Right lobe of liver (tissue), 6 donors: ENCODE results near the gene MT1M. TPM values are rescaled to one million over a fixed set of nuclear protein-coding genes. Genes with fewer than 3 reads are reported as not detected.
A peak's percentile ranks its signal among the peaks of the same experiment; 100 is the strongest.
"Not testable (repeated sequence)": the region's sequence is repeated elsewhere in the genome, so short reads cannot be mapped to it uniquely, and the experiment has no call there.

ENCODE experiments used
- ATAC-seq, 4 donors: fragments of 200-7000 bp; cut with Tn5 transposase; one replicate each; pipeline ENCODE4 v1.9.1; 2020; ENCODE audit warnings: mild to moderate bottlenecking in 4 of 4, moderate library complexity in 4 of 4
- DNase-seq, 3 donors: peaks; one replicate each; pipeline ENCODE4 v3.0.0-alpha.2; 2020
- H3K27ac ChIP-seq, 3 donors: fragments of 200-600 bp; one replicate each; pipeline ENCODE4 v1.8.0; 2022
- H3K27me3 ChIP-seq, 2 donors: fragments of 200-600 bp; one replicate each; pipeline ENCODE4 v1.8.0; 2022
- H3K36me3 ChIP-seq, 4 donors: fragments of 200-600 bp; sonication (generic) in 1 of 4; one replicate each; pipeline versions ENCODE4 v1.5.1 to v1.8.0; 2017 to 2022; ENCODE audit warnings: control low read depth in 1 of 4
- H3K4me1 ChIP-seq, 4 donors: fragments of 200-600 bp; sonication (generic) in 1 of 4; one replicate each; pipeline versions ENCODE4 v1.5.1 to v1.8.0; 2017 to 2022; ENCODE audit warnings: control low read depth in 1 of 4
- H3K4me3 ChIP-seq, 3 donors: fragments of 200-600 bp; one replicate each; pipeline ENCODE4 v1.8.0; 2022
- H3K9me3 ChIP-seq, 4 donors: fragments of 200-600 bp; sonication (generic) in 1 of 4; one replicate each; pipeline versions ENCODE4 v1.5.1 to v1.8.0; 2017 to 2022; ENCODE audit warnings: control low read depth in 1 of 4
- CTCF ChIP-seq, 4 donors: fragments of 200-600 bp in 3 of 4; fragments of 450-650 bp in 1 of 4; IDR thresholded peaks; one replicate each; pipeline versions ENCODE4 v1.5.1 to v1.8.0; 2016 to 2022; ENCODE audit warnings: antibody characterized with exemption in 4 of 4, mild to moderate bottlenecking in 2 of 4
- POLR2A ChIP-seq: fragments of 450-650 bp; IDR thresholded peaks from one replicate; pipeline ENCODE4 v1.6.1; 2017; ENCODE audit warnings: antibody characterized with exemption, mild to moderate bottlenecking
- WGBS: methylation state at CpG from one replicate; pipeline ENCODE4 v1.1.6; 2018; ENCODE audit warnings: low coverage, low lambda C conversion rate; ENCODE audit not compliant: insufficient coverage; ENCODE audit errors: missing lambda C conversion rate; 5-methylcytosine and 5-hydroxymethylcytosine counted together
- intact Hi-C, 2 donors: fragments of 100-400 bp; cut with DNase I; formaldehyde crosslinking; loops; one replicate each; pipeline versions ENCODE4 v1.11.2 to v1.14.1; 2022
- total RNA-seq, 6 experiments: library from RNA; depleted of rRNA in 2 of 6; stranded (reverse); fragments of >200 nt in 2 of 6; fragmentation: NEBNext Ultra II Directional in 3 of 6; extraction: Animal tissue kit (Norgen Biotek cat#: 25700) in 3 of 6; gene quantifications; one replicate each; pipeline versions ENCODE4 v1.1.0 to v1.2.4, GENCODE V29; 2016 to 2023
- donor health status: DM: no; HTN: yes; CAD: no.
- donor health status: DM: no; HTN: no; CAD: no.
- donor health status: DM: no; HTN: no; CAD: no.
- donor health status: DM: no; HTN: yes; CAD: no.
- donor health status: DM: no; HTN: yes; CAD: no.

MT1M gene
- total RNA-seq, 6 experiments from 2014 or later, result 8.6 to 569 (median 84.5) TPM

- DNase-seq (no peak), ATAC-seq (no peak)
- no peaks in the 10 kb centered on the region for H3K9me3 ChIP-seq
- no peak for TF ChIP-seq CTCF (IDR thresholded peaks at IDR 0.05)
- TF ChIP-seq POLR2A, result no peak
- H3K27ac ChIP-seq, result peak overlapping the region in 2 of 3 donors; percentile 74 to 88
- peak overlapping the region; percentile 36 to 61 (median 51) for H3K4me3 ChIP-seq
- H3K4me1 ChIP-seq, result peaks cover 0 to 21% (median 9%) of the 10 kb centered on the region in 4 donors
- intact Hi-C loops, result no loop called here
- no peaks in the 10 kb centered on the region for H3K36me3 ChIP-seq
- no peaks in the 10 kb centered on the region for H3K27me3 ChIP-seq
- 80% methylated on average over 4 of the region's 6 CpGs for WGBS
These were observed 14.3 kb upstream of the MT1M start for GRCh38 chr16:56618138-56618537.

DNA sequence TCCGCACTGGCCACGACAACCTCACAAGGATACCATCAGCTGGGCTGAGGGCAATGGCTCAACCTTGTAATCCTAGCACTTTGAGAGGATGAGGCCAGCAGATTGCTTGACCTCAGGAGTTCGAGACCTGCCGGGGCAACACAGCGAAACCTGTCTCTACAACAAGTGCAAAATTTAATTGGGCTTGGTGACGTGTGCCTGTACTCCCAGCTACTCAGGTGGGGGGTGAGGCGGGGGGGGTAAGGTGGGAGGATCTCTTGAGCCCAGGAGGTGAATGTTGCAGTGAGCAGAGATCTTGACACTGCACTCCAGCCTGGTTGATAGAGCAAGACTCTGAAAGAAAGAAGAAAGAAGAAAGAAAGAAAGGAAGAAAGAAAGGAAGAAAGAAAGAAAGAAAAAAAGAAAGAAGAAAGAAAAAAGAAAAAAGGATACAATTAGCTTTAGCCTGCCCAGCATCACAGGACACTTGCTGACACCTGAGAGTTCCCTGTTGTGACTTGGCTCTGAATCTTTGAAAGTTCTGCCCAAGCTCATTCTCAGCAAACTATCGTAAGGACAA, 12.0 kb upstream of the MT1M start:
- intact Hi-C loops, result no loop called here

DNA sequence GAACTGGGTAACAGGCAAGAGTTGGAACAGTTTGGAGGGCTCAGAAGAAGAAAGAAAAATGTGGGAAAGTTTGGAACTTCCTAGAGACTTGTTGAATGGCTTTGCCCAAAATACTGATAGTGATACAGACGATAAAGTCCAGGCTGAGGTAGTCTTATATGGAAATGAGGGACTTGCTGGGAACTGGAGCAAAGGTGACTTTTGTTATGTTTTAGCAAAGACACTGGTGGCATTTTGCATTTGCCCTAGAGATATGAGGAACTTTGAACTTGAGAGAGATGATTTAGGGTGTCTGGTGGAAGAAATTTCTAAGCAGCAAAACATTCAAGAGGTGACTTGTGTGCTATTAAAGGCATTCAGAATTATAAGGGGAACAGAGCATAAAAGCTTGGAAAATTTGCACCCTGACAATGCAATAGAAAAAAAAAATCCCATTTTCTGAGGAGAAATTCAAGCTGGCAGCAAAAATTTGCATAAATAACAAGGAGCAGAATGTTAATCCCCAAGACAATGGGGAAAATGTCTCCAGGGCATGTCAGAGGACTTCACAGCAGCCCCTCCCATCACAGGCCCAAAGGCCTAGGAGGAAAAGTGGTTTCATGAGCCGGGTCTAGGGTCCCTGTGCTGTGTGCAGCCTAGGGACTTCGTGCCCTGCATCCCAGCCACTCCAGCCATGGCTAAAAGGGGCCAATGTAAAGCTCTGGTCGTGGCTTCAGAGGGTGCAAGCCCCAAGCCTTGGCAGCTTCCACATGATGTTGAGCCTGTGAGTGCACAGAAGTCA, 10.6 kb upstream of the MT1M start:
- H3K9me3 ChIP-seq, H3K4me3 ChIP-seq, H3K36me3 ChIP-seq, ATAC-seq, H3K27me3 ChIP-seq, DNase-seq, intact Hi-C loops: not testable (repeated sequence)
- WGBS, result 10% methylated on average over 1 of the region's 4 CpGs
- H3K4me1 ChIP-seq, result peaks cover 0 to 22% (median 11%) of the 10 kb centered on the region in 4 donors
- peak overlapping the region in 2 of 3 donors; percentile 4 to 13 for H3K27ac ChIP-seq

More for the DNA sequence above, 12.0 kb upstream of the MT1M start:
- TF ChIP-seq POLR2A (no peak), CTCF (IDR thresholded peaks at IDR 0.05) (no peak)
- ATAC-seq, result no peak
- Histone ChIP-seq H3K9me3 (no peaks in the 10 kb centered on the region), H3K27ac (no peak overlapping the region), H3K27me3 (no peaks in the 10 kb centered on the region), H3K4me3 (no peak overlapping the region), H3K4me1 (peaks cover 0 to 27% (median 11%) of the 10 kb centered on the region in 4 donors), H3K36me3 (no peaks in the 10 kb centered on the region)
- 86% methylated on average over 6 of the region's 8 CpGs for WGBS
- DNase-seq, result no peak

GRCh38 chr16:56623184-56623583, 9.3 kb upstream of the MT1M start:
- H3K4me1 ChIP-seq, result peaks cover 0 to 16% (median 7%) of the 10 kb centered on the region in 4 donors
- H3K4me3 ChIP-seq, H3K36me3 ChIP-seq, intact Hi-C loops, ATAC-seq, H3K9me3 ChIP-seq, H3K27ac ChIP-seq, DNase-seq, H3K27me3 ChIP-seq: not testable (repeated sequence)
- WGBS, result 83% methylated on average over 1 of the region's 5 CpGs

- WGBS, result 95% methylated on average over 2 of the region's 2 CpGs
- TF ChIP-seq CTCF (IDR thresholded peaks at IDR 0.05), result no peak
- no peak for TF ChIP-seq POLR2A
- no peaks in the 10 kb centered on the region for H3K9me3 ChIP-seq
- H3K4me1 ChIP-seq, result peaks cover 0 to 11% (median 5%) of the 10 kb centered on the region in 4 donors
- DNase-seq, result no peak
- intact Hi-C loops, result no loop called here
- no peak overlapping the region for H3K27ac ChIP-seq
- H3K36me3 ChIP-seq, result no peaks in the 10 kb centered on the region
- no peaks in the 10 kb centered on the region for H3K27me3 ChIP-seq
- no peak for ATAC-seq
- H3K4me3 ChIP-seq, result no peak overlapping the region
These were observed 8.8 kb upstream of the MT1M start for GRCh38 chr16:56623637-56624036.
